ENCODE results near the gene FRY.

Gene FRY

GRCh38 chr13:32142115-32142514, 110.5 kb downstream of the FRY start:
- H3K4me3 ChIP-seq (ENCODE audit: low read length in 2 of 2): no peak overlapping the region
- no peak overlapping the region for H3K27ac ChIP-seq (ENCODE audit: low read length)
- no peaks in the 10 kb centered on the region for H3K9me3 ChIP-seq (ENCODE audit: control insufficient read depth in 2 of 2, low read length in 2 of 2)
- no peak overlapping the region for H3K9ac ChIP-seq (ENCODE audit: low read length in 2 of 2)
- no peaks in the 10 kb centered on the region for H3K27me3 ChIP-seq (ENCODE audit: control insufficient read depth in 1 of 2, insufficient read depth in 2 of 2, low read length in 2 of 2)
- no peaks in the 10 kb centered on the region for H3K36me3 ChIP-seq (ENCODE audit: control insufficient read depth in 2 of 2, insufficient read depth in 2 of 2, low read length in 2 of 2)
- H3K4me1 ChIP-seq (ENCODE audit: control insufficient read depth, insufficient read depth, low read length): no peaks in the 10 kb centered on the region

GRCh38 chr13:32142956-32143375, 111.4 kb downstream of the FRY start:
- no peaks in the 10 kb centered on the region for H3K4me1 ChIP-seq (ENCODE audit: control insufficient read depth, insufficient read depth, low read length)
- no peaks in the 10 kb centered on the region for H3K27me3 ChIP-seq (ENCODE audit: control insufficient read depth in 1 of 2, insufficient read depth in 2 of 2, low read length in 2 of 2)
- H3K4me3 ChIP-seq (ENCODE audit: low read length in 2 of 2): no peak overlapping the region
- H3K9me3 ChIP-seq (ENCODE audit: control insufficient read depth in 2 of 2, low read length in 2 of 2): no peaks in the 10 kb centered on the region
- no peak overlapping the region for H3K9ac ChIP-seq (ENCODE audit: low read length in 2 of 2)
- H3K27ac ChIP-seq (ENCODE audit: low read length): no peak overlapping the region
- no peaks in the 10 kb centered on the region for H3K36me3 ChIP-seq (ENCODE audit: control insufficient read depth in 2 of 2, insufficient read depth in 2 of 2, low read length in 2 of 2)

GRCh38 chr13:32147193-32147592, 115.6 kb downstream of the FRY start:
- peaks cover 13% of the 10 kb centered on the region for H3K4me1 ChIP-seq (ENCODE audit: control insufficient read depth, insufficient read depth, low read length)
- H3K9me3 ChIP-seq (ENCODE audit: control insufficient read depth in 2 of 2, low read length in 2 of 2): no peaks in the 10 kb centered on the region
- H3K27ac ChIP-seq (ENCODE audit: low read length): no peak overlapping the region

GRCh38 chr13:32147976-32148375, 116.4 kb downstream of the FRY start:
- Histone ChIP-seq H3K9ac (ENCODE audit: low read length in 2 of 2) (no peak overlapping the region), H3K9me3 (ENCODE audit: control insufficient read depth in 2 of 2, low read length in 2 of 2) (no peaks in the 10 kb centered on the region), H3K36me3 (ENCODE audit: control insufficient read depth in 2 of 2, insufficient read depth in 2 of 2, low read length in 2 of 2) (no peaks in the 10 kb centered on the region), H3K4me3 (ENCODE audit: low read length in 2 of 2) (no peak overlapping the region), H3K27ac (ENCODE audit: low read length) (no peak overlapping the region), H3K4me1 (ENCODE audit: control insufficient read depth, insufficient read depth, low read length) (peaks cover 13% of the 10 kb centered on the region), H3K27me3 (ENCODE audit: control insufficient read depth in 1 of 2, insufficient read depth in 2 of 2, low read length in 2 of 2) (no peaks in the 10 kb centered on the region)

More at GRCh38 chr13:32147193-32147592, 115.6 kb downstream of the FRY start:
- no peaks in the 10 kb centered on the region for H3K36me3 ChIP-seq (ENCODE audit: control insufficient read depth in 2 of 2, insufficient read depth in 2 of 2, low read length in 2 of 2)
- H3K27me3 ChIP-seq (ENCODE audit: control insufficient read depth in 1 of 2, insufficient read depth in 2 of 2, low read length in 2 of 2): no peaks in the 10 kb centered on the region
- no peak overlapping the region for H3K4me3 ChIP-seq (ENCODE audit: low read length in 2 of 2)
- no peak overlapping the region for H3K9ac ChIP-seq (ENCODE audit: low read length in 2 of 2)

GRCh38 chr13:32150239-32150638, 118.7 kb downstream of the FRY start:
- Histone ChIP-seq H3K4me3 (ENCODE audit: low read length in 2 of 2) (no peak overlapping the region), H3K36me3 (ENCODE audit: control insufficient read depth in 2 of 2, insufficient read depth in 2 of 2, low read length in 2 of 2) (no peaks in the 10 kb centered on the region), H3K9me3 (ENCODE audit: control insufficient read depth in 2 of 2, low read length in 2 of 2) (no peaks in the 10 kb centered on the region), H3K27me3 (ENCODE audit: control insufficient read depth in 1 of 2, insufficient read depth in 2 of 2, low read length in 2 of 2) (no peaks in the 10 kb centered on the region), H3K9ac (ENCODE audit: low read length in 2 of 2) (peak overlapping the region in 1 of 2 donors; percentile 6), H3K4me1 (ENCODE audit: control insufficient read depth, insufficient read depth, low read length) (peaks cover 13% of the 10 kb centered on the region), H3K27ac (ENCODE audit: low read length) (peak overlapping the region; percentile 46)

- Histone ChIP-seq H3K27ac (ENCODE audit: low read length) (peak overlapping the region; percentile 46), H3K27me3 (ENCODE audit: control insufficient read depth in 1 of 2, insufficient read depth in 2 of 2, low read length in 2 of 2) (no peaks in the 10 kb centered on the region), H3K9ac (ENCODE audit: low read length in 2 of 2) (peak overlapping the region in 1 of 2 donors; percentile 6), H3K9me3 (ENCODE audit: control insufficient read depth in 2 of 2, low read length in 2 of 2) (no peaks in the 10 kb centered on the region), H3K4me1 (ENCODE audit: control insufficient read depth, insufficient read depth, low read length) (peaks cover 13% of the 10 kb centered on the region), H3K4me3 (ENCODE audit: low read length in 2 of 2) (no peak overlapping the region), H3K36me3 (ENCODE audit: control insufficient read depth in 2 of 2, insufficient read depth in 2 of 2, low read length in 2 of 2) (no peaks in the 10 kb centered on the region)
Observed at GRCh38 chr13:32150794-32151193, 119.2 kb downstream of the FRY start.

GRCh38 chr13:32151240-32151639, 119.7 kb downstream of the FRY start:
- Histone ChIP-seq H3K27me3 (ENCODE audit: control insufficient read depth in 1 of 2, insufficient read depth in 2 of 2, low read length in 2 of 2) (no peaks in the 10 kb centered on the region), H3K9ac (ENCODE audit: low read length in 2 of 2) (no peak overlapping the region), H3K4me1 (ENCODE audit: control insufficient read depth, insufficient read depth, low read length) (peaks cover 13% of the 10 kb centered on the region), H3K27ac (ENCODE audit: low read length) (no peak overlapping the region), H3K9me3 (ENCODE audit: control insufficient read depth in 2 of 2, low read length in 2 of 2) (no peaks in the 10 kb centered on the region), H3K4me3 (ENCODE audit: low read length in 2 of 2) (no peak overlapping the region), H3K36me3 (ENCODE audit: control insufficient read depth in 2 of 2, insufficient read depth in 2 of 2, low read length in 2 of 2) (no peaks in the 10 kb centered on the region)

- Histone ChIP-seq H3K27me3 (ENCODE audit: control insufficient read depth in 1 of 2, insufficient read depth in 2 of 2, low read length in 2 of 2) (no peaks in the 10 kb centered on the region), H3K36me3 (ENCODE audit: control insufficient read depth in 2 of 2, insufficient read depth in 2 of 2, low read length in 2 of 2) (no peaks in the 10 kb centered on the region), H3K9me3 (ENCODE audit: control insufficient read depth in 2 of 2, low read length in 2 of 2) (no peaks in the 10 kb centered on the region), H3K27ac (ENCODE audit: low read length) (no peak overlapping the region), H3K4me1 (ENCODE audit: control insufficient read depth, insufficient read depth, low read length) (peaks cover 13% of the 10 kb centered on the region), H3K4me3 (ENCODE audit: low read length in 2 of 2) (no peak overlapping the region), H3K9ac (ENCODE audit: low read length in 2 of 2) (no peak overlapping the region)
Observed at GRCh38 chr13:32153056-32153455, 121.5 kb downstream of the FRY start.

- H3K9me3 ChIP-seq (ENCODE audit: control insufficient read depth in 2 of 2, low read length in 2 of 2): no peaks in the 10 kb centered on the region
- no peaks in the 10 kb centered on the region for H3K27me3 ChIP-seq (ENCODE audit: control insufficient read depth in 1 of 2, insufficient read depth in 2 of 2, low read length in 2 of 2)
- H3K27ac ChIP-seq (ENCODE audit: low read length): no peak overlapping the region
- no peaks in the 10 kb centered on the region for H3K36me3 ChIP-seq (ENCODE audit: control insufficient read depth in 2 of 2, insufficient read depth in 2 of 2, low read length in 2 of 2)
- no peak overlapping the region for H3K9ac ChIP-seq (ENCODE audit: low read length in 2 of 2)
- no peak overlapping the region for H3K4me3 ChIP-seq (ENCODE audit: low read length in 2 of 2)
- no peaks in the 10 kb centered on the region for H3K4me1 ChIP-seq (ENCODE audit: control insufficient read depth, insufficient read depth, low read length)
Observed at GRCh38 chr13:32159137-32159869, 127.7 kb downstream of the FRY start.

GRCh38 chr13:32162395-32163005, 130.9 kb downstream of the FRY start:
- Histone ChIP-seq H3K9me3 (ENCODE audit: control insufficient read depth in 2 of 2, low read length in 2 of 2) (no peaks in the 10 kb centered on the region), H3K9ac (ENCODE audit: low read length in 2 of 2) (no peak overlapping the region), H3K4me1 (ENCODE audit: control insufficient read depth, insufficient read depth, low read length) (no peaks in the 10 kb centered on the region), H3K4me3 (ENCODE audit: low read length in 2 of 2) (no peak overlapping the region), H3K36me3 (ENCODE audit: control insufficient read depth in 2 of 2, insufficient read depth in 2 of 2, low read length in 2 of 2) (no peaks in the 10 kb centered on the region), H3K27me3 (ENCODE audit: control insufficient read depth in 1 of 2, insufficient read depth in 2 of 2, low read length in 2 of 2) (no peaks in the 10 kb centered on the region), H3K27ac (ENCODE audit: low read length) (no peak overlapping the region)

GRCh38 chr13:32164622-32165268, 133.2 kb downstream of the FRY start:
- Histone ChIP-seq H3K9ac (ENCODE audit: low read length in 2 of 2) (no peak overlapping the region), H3K9me3 (ENCODE audit: control insufficient read depth in 2 of 2, low read length in 2 of 2) (no peaks in the 10 kb centered on the region), H3K4me1 (ENCODE audit: control insufficient read depth, insufficient read depth, low read length) (no peaks in the 10 kb centered on the region), H3K4me3 (ENCODE audit: low read length in 2 of 2) (no peak overlapping the region), H3K27me3 (ENCODE audit: control insufficient read depth in 1 of 2, insufficient read depth in 2 of 2, low read length in 2 of 2) (no peaks in the 10 kb centered on the region), H3K36me3 (ENCODE audit: control insufficient read depth in 2 of 2, insufficient read depth in 2 of 2, low read length in 2 of 2) (no peaks in the 10 kb centered on the region), H3K27ac (ENCODE audit: low read length) (no peak overlapping the region)

Data from stomach smooth muscle (tissue), 2 donors.